K562 (cell line): ENCODE results near the gene KLHL12. TPM values are rescaled to one million over a fixed set of nuclear protein-coding genes. Genes with fewer than 3 reads are reported as not detected.
A peak's percentile ranks its signal among the peaks of the same experiment; 100 is the strongest.

Experiments
- E2F3 ChIP-seq: fragments of 250-450 bp; sonication (Bioruptor Pico); IDR thresholded peaks from 2 replicates; pipeline ENCODE4 v1.4.0; 2020; ENCODE audit warnings: mild to moderate bottlenecking
- LEF1 ChIP-seq: fragments of 450-650 bp; IDR thresholded peaks from 2 replicates; pipeline ENCODE4 v1.6.1; 2016; ENCODE audit warnings: mild to moderate bottlenecking
- NBN ChIP-seq: fragments of 450-650 bp; IDR thresholded peaks from 2 replicates; pipeline ENCODE4 v1.6.1; 2016; ENCODE audit warnings: low read depth, mild to moderate bottlenecking
- NFRKB ChIP-seq: fragments of 450-650 bp; IDR thresholded peaks from 2 replicates; pipeline ENCODE4 v1.6.1; 2016; ENCODE audit warnings: low read depth
- NR2F6 ChIP-seq: fragments of 450-650 bp; formaldehyde crosslinking; IDR thresholded peaks from 2 replicates; pipeline ENCODE4 v1.4.0; 2020; ENCODE audit warnings: mild to moderate bottlenecking
- PHB2 ChIP-seq: fragments of 450-650 bp; IDR thresholded peaks from 2 replicates; pipeline ENCODE4 v1.6.1; 2017; ENCODE audit warnings: low read depth
- SETDB1 ChIP-seq: IDR thresholded peaks from one replicate; pipeline ENCODE4 v1.6.1; 2012; ENCODE audit warnings: low read length, control low read depth, inconsistent platforms
- ZFP36 ChIP-seq: fragments of 150-350 bp; IDR thresholded peaks from 2 replicates; pipeline ENCODE4 v1.6.1; 2018; ENCODE audit warnings: low read length, low read depth; ENCODE audit not compliant: partially characterized antibody
- ZHX1 ChIP-seq: fragments of 150-350 bp; conservative IDR thresholded peaks from 2 replicates; pipeline ENCODE4 v1.6.1; 2014; ENCODE audit warnings: low read length
- polyA plus RNA-seq, 8 experiments: library from polyadenylated mRNA; depleted of rRNA in 4 of 8; stranded (reverse) in 5 of 8; unstranded in 3 of 8; fragments of >200 nt; fragmentation: Nextera tagmentation in 2 of 8; fragmentation: Illumina TruSeq in 1 of 8; extraction: Ambion mirVana in 2 of 8; extraction: Trizol in 1 of 8; gene quantifications; 2 replicates each; pipeline versions ENCODE4 v1.2.1 to v1.2.3, GENCODE V29; 2011 to 2014; ENCODE audit warnings: inconsistent platforms in 1 of 8, missing spikeins in 1 of 8
- total RNA-seq, 7 experiments: library from RNA; depleted of rRNA in 6 of 7; stranded (reverse); fragments of >200 nt in 6 of 7; fragmentation: Illumina TruSeq in 2 of 7; extraction: Trizol in 2 of 7; gene quantifications; 2 replicates each; pipeline versions ENCODE4 v1.2.1 to v1.2.3, GENCODE V29; 2011 to 2021; ENCODE audit warnings: low replicate concordance in 1 of 7
- TF ChIP-seq, protein P1 (sequence below): fragments of 450-650 bp; formaldehyde crosslinking; IDR thresholded peaks from 2 replicates; pipeline ENCODE4 v1.4.0; 2020; ENCODE audit warnings: mild to moderate bottlenecking, moderate library complexity
- TF ChIP-seq, protein P2 (sequence below): fragments of 450-650 bp; IDR thresholded peaks from 2 replicates; pipeline ENCODE4 v1.6.1; 2016; ENCODE audit warnings: missing biosample characterization, missing genetic modification characterization
- TF ChIP-seq, protein P3 (sequence below), 2 experiments: fragments of 250-450 bp in 1 of 2; fragments of 450-650 bp in 1 of 2; sonication (Bioruptor Pico) in 1 of 2; IDR thresholded peaks; 2 replicates each; pipeline versions ENCODE4 v1.6.1 to v1.8.0; 2016 to 2021; ENCODE audit warnings: mild to moderate bottlenecking in 2 of 2, moderate library complexity in 2 of 2, missing compliant biosample characterization in 1 of 2, missing genetic modification characterization in 1 of 2
- TF ChIP-seq, protein P4 (sequence below), 3 experiments: fragments of 200-800 bp in 1 of 3; fragments of 250-450 bp in 1 of 3; fragments of 450-650 bp in 1 of 3; sonication (Bioruptor Pico) in 1 of 3; sonication (Bioruptor generic) in 1 of 3; formaldehyde crosslinking in 1 of 3; IDR thresholded peaks; 2 replicates each; pipeline versions ENCODE4 v1.6.1 to v1.8.0; 2016 to 2022; ENCODE audit warnings: mild to moderate bottlenecking in 2 of 3, missing genetic modification characterization in 2 of 3, missing compliant biosample characterization in 1 of 3, moderate library complexity in 1 of 3

The KLHL12 gene
- total and polyA plus RNA-seq, 9 of the 15 experiments (the other 6 are each of a cell fraction or from before 2014, with no cell fraction given): 23.1 to 85.1 (median 35.0) TPM

DNA sequence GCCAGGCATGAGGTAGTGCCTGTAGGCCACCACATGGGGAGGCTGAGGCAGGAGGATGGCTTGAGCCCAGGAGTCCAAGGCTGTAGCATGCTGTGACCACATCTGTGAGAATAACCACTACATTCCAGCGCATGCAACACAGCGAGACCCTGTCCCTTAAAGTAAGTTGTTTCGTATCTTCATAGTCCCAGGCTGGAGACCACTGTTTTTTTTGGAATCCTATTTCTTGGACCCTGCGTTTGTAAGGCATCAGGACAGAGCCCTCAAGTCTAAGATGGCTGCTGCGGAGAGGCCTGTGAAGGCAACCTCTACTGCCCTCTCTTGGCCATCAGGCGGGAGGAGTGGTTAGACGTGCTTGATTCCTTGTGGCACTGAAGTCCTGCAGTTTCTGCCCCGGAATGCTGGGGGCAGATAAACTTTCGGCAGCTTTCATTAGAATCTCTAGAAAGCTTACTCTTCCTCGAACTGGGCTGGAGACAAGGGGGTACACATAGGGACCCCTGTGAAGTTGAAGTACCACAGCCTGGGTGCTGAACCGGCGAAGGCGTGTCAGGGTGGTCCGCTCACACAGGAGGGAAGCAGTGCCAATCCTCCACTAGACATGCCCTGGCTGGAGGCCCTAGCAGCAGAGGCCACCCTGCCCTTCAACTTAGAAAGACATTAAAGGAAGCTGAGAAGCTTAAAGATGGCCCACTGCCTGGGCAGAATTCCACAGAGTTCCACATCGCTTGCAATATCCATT is 74.7 kb downstream of the KLHL12 start (continued):
- TF ChIP-seq ZHX1: no peak; the same call in 1 of the 2 replicates
- TF ChIP-seq ZFP36: no peak
- 0 out of 2 replicates have a peak, but pooled peaks have one; percentile 67 for TF ChIP-seq NFRKB
- no peak for TF ChIP-seq PHB2
- no peak for TF ChIP-seq LEF1
- TF ChIP-seq, protein P1, sequence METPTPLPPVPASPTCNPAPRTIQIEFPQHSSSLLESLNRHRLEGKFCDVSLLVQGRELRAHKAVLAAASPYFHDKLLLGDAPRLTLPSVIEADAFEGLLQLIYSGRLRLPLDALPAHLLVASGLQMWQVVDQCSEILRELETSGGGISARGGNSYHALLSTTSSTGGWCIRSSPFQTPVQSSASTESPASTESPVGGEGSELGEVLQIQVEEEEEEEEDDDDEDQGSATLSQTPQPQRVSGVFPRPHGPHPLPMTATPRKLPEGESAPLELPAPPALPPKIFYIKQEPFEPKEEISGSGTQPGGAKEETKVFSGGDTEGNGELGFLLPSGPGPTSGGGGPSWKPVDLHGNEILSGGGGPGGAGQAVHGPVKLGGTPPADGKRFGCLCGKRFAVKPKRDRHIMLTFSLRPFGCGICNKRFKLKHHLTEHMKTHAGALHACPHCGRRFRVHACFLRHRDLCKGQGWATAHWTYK (CRISPR knock-in tag): no peak
- TF ChIP-seq NR2F6: no peak
- TF ChIP-seq, protein P2, sequence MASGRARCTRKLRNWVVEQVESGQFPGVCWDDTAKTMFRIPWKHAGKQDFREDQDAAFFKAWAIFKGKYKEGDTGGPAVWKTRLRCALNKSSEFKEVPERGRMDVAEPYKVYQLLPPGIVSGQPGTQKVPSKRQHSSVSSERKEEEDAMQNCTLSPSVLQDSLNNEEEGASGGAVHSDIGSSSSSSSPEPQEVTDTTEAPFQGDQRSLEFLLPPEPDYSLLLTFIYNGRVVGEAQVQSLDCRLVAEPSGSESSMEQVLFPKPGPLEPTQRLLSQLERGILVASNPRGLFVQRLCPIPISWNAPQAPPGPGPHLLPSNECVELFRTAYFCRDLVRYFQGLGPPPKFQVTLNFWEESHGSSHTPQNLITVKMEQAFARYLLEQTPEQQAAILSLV (tag): no peak
- TF ChIP-seq, protein P3, sequence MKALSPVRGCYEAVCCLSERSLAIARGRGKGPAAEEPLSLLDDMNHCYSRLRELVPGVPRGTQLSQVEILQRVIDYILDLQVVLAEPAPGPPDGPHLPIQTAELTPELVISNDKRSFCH (CRISPR knock-in tag; IDR thresholded peaks at IDR 0.05): no peak
- TF ChIP-seq, protein P3 (tag; IDR thresholded peaks at IDR 0.05): no peak
- no peak for TF ChIP-seq NBN
- TF ChIP-seq SETDB1: no peak
- TF ChIP-seq, protein P4, sequence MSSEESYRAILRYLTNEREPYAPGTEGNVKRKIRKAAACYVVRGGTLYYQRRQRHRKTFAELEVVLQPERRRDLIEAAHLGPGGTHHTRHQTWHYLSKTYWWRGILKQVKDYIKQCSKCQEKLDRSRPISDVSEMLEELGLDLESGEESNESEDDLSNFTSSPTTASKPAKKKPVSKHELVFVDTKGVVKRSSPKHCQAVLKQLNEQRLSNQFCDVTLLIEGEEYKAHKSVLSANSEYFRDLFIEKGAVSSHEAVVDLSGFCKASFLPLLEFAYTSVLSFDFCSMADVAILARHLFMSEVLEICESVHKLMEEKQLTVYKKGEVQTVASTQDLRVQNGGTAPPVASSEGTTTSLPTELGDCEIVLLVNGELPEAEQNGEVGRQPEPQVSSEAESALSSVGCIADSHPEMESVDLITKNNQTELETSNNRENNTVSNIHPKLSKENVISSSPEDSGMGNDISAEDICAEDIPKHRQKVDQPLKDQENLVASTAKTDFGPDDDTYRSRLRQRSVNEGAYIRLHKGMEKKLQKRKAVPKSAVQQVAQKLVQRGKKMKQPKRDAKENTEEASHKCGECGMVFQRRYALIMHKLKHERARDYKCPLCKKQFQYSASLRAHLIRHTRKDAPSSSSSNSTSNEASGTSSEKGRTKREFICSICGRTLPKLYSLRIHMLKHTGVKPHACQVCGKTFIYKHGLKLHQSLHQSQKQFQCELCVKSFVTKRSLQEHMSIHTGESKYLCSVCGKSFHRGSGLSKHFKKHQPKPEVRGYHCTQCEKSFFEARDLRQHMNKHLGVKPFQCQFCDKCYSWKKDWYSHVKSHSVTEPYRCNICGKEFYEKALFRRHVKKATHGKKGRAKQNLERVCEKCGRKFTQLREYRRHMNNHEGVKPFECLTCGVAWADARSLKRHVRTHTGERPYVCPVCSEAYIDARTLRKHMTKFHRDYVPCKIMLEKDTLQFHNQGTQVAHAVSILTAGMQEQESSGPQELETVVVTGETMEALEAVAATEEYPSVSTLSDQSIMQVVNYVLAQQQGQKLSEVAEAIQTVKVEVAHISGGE (CRISPR knock-in tag; IDR thresholded peaks at IDR 0.05): peak in 1 of 3 experiments; percentile 61; a peak in 1 of 6 replicates
- no peak for TF ChIP-seq E2F3 (CRISPR knock-in tag)
